H54 (cell line): ENCODE measurements around the gene DGKD.

ENCODE experiments used
- DNase-seq: peaks from one replicate; pipeline ENCODE4 v3.0.0; 2011; ENCODE audit warnings: low spot score, mixed read lengths; ENCODE audit not compliant: insufficient read length
- FAIRE-seq: peaks from 3 replicates; lab custom pipeline; 2011; peaks lifted over from hg19 to GRCh38; lab: Jason Lieb, UNC
- POLR2A ChIP-seq: IDR thresholded peaks from 2 replicates; pipeline ENCODE4 v1.6.1; 2011; ENCODE audit warnings: low read depth, mild to moderate bottlenecking, low read length

DGKD gene

GRCh38 chr2:233513953-233514655, 159.8 kb downstream of the DGKD start:
- DNase-seq (no peak), FAIRE-seq (no peak)
- no peak for TF ChIP-seq POLR2A

GRCh38 chr2:233519787-233520611, 165.7 kb downstream of the DGKD start:
- DNase-seq (no peak), FAIRE-seq (no peak)
- TF ChIP-seq POLR2A = no peak
